ENCODE measurements around the gene KLHL2.

GRCh38 chr4:165319030-165319429, 111.7 kb downstream of the KLHL2 start:
- no peak for TF ChIP-seq EHMT2 (IDR thresholded peaks at IDR 0.05)
- TF ChIP-seq EZH2 (IDR thresholded peaks at IDR 0.05; ENCODE audit: borderline replicate concordance, low read depth, low read length), result no peak
- no peak for TF ChIP-seq FOXP4 (CRISPR knock-in tag; IDR thresholded peaks at IDR 0.05; ENCODE audit: borderline replicate concordance)
- TF ChIP-seq, protein P1, sequence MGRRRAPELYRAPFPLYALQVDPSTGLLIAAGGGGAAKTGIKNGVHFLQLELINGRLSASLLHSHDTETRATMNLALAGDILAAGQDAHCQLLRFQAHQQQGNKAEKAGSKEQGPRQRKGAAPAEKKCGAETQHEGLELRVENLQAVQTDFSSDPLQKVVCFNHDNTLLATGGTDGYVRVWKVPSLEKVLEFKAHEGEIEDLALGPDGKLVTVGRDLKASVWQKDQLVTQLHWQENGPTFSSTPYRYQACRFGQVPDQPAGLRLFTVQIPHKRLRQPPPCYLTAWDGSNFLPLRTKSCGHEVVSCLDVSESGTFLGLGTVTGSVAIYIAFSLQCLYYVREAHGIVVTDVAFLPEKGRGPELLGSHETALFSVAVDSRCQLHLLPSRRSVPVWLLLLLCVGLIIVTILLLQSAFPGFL (CRISPR knock-in tag; IDR thresholded peaks at IDR 0.05), result no peak
- no peak for TF ChIP-seq HINFP (tag; conservative IDR thresholded peaks at IDR 0.05; ENCODE audit: low read depth)
- no peak for TF ChIP-seq RFX5 (IDR thresholded peaks at IDR 0.05; ENCODE audit: low read depth, low read length)
- TF ChIP-seq SAFB (IDR thresholded peaks at IDR 0.05; ENCODE audit: borderline replicate concordance, low read depth, low read length), result no peak
- TF ChIP-seq TAF1 (IDR thresholded peaks at IDR 0.05; ENCODE audit: control insufficient read depth, extremely low read depth, insufficient read depth, low read length, severe bottlenecking), result no peak
- TF ChIP-seq POLR2AphosphoS5 (IDR thresholded peaks at IDR 0.05; ENCODE audit: control insufficient read depth, insufficient read depth, low read depth, low read length), result no peak
- no peak for TF ChIP-seq ZNF175 (CRISPR knock-in tag; IDR thresholded peaks at IDR 0.05; ENCODE audit: low read depth)
- no peak for TF ChIP-seq ZFX (CRISPR knock-in tag; IDR thresholded peaks at IDR 0.05)
- TF ChIP-seq SMARCA5 (IDR thresholded peaks at IDR 0.05), result no peak
- no peak for TF ChIP-seq RFX1 (IDR thresholded peaks at IDR 0.05)
